Left renal pelvis (tissue), 4 donors: Measurements from ENCODE around the gene LARP4B. TPM values are rescaled to one million over a fixed set of nuclear protein-coding genes. Genes with fewer than 3 reads are reported as not detected.

ENCODE experiments used
- DNase-seq, 4 donors: peaks; one replicate each; pipeline ENCODE4 v3.0.0-alpha.2; 2013; ENCODE audit warnings: low read depth in 4 of 4, low spot score in 3 of 4
- polyA plus RNA-seq, 4 donors: library from polyadenylated mRNA; unstranded; fragments of 120-200 nt; gene quantifications; one replicate each; pipeline ENCODE4 v1.2.1, GENCODE V29; 2013; ENCODE audit not compliant: insufficient read length in 4 of 4

LARP4B gene
- polyA plus RNA-seq, 4 donors: 25.6 to 53.0 (median 44.6) TPM

DNA sequence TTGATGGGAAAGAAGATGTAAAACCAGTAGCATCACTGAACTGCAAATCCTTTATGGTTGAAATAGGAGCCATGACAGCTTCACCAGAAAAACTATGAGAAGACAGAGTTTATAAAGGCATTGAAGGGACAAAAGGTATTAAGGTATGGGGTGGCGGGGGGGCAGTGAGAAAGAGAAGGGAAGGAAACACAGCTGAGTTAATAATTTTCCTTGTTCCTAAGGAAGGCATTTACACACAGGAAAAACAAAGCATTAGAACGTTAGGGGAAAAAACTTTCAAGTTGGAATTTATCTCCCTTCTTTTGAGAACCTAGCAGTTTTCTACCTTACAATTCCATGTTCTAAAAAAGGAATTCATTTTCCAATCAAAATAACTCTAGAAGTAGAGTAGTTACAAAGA, 4.4 kb downstream of the LARP4B start:
- DNase-seq: no peak

- DNase-seq: no peak
These were observed 5.3 kb downstream of the LARP4B start for GRCh38 chr10:926075-926698.

DNA sequence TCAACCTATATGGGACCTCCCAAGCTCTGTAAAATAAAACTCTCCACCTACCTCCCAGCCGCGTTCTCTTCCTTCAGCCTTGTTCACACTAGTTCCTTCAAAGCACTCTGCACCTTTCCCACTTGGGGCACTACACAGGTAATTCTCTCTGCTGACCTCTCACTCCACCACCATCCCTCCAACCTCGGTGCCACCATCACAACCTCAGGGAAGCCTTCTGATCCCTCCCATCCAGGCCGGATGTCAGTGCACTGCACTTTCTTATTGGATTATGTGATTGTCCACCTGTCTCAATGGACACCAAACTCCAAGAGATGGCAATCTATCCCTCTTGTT, 7.0 kb downstream of the LARP4B start:
- no peak for DNase-seq

GRCh38 chr10:923844-924523, 7.5 kb downstream of the LARP4B start:
- no peak for DNase-seq

DNA sequence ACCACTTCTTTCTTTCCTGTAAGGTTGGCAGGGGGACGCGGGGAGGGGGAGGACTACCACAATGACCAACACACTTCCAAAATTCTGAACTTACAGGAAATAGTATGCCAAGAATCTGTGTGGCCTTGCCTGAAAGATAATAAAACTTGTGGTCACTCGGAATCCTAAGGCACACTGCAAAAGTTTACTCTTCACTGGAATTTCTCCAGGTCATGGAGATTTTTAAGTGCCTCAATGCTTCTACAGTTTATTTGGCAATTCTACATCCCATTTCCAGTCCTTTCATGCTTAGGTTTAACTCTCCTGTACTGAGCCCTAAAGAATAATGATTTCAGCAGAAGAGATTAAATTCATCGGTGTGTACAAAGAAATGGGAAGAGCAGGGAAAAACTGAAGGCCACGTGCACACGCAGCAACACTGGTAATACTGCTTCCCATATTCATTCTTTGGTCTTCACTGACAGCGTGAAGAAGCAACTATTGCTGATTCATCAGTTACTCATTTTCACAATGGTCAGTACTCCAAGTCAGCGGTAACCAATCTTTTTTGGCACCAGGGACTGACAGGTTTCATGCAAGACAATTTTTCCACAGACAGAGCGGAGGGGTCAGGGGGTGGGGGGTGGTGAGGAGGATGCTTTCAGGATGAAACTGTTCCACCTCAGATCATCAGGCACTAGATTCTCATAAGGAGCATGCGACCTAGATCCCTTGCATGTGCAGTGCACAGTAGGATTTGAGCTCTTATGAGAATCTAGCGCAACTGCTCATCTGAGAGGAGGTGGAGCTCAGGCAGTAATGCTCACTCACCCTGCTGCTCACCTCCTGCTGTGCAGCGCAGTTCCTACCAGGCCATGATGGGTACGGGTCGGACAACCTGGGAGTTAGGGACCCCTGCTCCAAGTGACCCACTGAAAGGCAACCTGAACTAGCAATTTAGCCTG, 9.8 kb downstream of the LARP4B start:
- no peak for DNase-seq

DNA sequence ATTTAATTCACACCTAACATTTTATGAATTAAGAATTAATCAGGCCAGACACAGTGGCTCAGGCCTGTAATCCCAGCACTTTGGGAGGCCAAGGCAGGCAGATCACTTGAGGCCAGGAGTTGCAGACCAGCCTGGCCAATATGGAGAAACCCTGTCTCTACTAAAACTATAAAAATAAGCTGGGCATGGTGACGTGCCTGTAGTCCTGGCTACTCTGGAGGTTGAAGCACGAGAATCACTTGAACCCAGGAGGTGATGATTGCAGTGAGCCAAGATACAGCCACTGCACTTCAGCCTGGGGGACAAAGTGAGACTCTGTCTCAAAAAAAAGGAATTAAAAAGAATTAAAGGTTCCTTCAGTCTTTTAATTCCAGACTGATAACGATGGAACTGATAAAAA, 11.1 kb downstream of the LARP4B start:
- DNase-seq: no peak

DNA sequence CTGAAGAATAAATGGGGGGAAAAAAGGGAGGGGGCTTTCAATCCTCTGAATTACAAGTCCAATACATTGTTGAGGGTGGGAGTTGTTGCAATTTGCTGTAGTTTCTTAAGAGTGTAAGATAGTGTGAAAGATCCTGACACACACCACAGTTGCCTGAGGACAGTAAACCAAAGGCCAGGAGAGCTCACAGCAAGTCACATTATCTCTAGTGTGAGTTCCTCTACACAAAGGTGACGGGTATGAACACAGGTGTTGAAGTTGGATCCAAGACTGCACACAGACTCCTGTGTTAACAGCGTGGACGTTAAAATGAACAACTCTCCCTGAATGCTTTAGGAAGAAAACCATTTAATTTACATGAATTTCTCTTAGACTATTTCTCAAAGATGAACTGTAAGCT, 12.0 kb downstream of the LARP4B start:
- DNase-seq: no peak

DNA sequence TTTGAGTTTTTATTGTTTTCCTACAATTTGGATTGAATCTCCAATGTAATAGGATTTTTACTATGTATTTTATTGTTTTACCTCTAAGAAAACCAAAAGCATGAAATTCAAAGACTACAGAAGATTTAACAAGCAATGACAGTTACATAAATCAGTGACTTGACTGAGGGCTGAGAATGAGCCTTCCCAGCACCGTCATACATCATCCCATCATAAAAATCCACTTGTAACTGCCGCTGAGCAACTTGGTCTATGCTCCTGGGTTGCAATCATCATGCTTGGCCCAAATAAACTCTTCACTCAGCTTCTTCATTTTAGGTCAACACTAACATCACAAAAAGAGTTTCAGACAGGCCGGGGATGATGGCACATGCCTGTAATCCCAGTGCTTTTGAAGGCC, 13.5 kb downstream of the LARP4B start:
- no peak for DNase-seq

GRCh38 chr10:917416-917720, 14.1 kb downstream of the LARP4B start:
- no peak for DNase-seq

GRCh38 chr10:916716-917415, 14.6 kb downstream of the LARP4B start:
- no peak for DNase-seq

DNA sequence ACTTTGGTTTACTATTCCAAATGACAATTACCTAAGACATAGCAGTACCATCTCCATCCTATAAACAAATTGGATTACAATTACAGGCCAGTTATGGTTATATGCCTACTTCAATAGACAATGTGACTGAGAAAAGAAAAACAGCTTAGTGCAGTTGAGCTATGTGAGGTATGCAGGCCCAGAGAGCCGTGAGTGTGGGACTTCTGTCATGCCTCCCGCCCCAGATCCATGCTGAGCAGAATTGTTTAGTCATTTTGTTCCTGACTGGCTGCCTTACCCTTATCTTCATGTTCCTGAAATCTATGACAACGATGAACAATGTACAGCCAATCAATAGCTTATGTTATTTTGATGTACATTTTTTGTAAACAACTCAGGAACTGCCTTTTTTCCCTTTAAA, 21.7 kb downstream of the LARP4B start:
- DNase-seq: no peak

GRCh38 chr10:905972-906371, 25.5 kb downstream of the LARP4B start:
- no peak for DNase-seq

DNA sequence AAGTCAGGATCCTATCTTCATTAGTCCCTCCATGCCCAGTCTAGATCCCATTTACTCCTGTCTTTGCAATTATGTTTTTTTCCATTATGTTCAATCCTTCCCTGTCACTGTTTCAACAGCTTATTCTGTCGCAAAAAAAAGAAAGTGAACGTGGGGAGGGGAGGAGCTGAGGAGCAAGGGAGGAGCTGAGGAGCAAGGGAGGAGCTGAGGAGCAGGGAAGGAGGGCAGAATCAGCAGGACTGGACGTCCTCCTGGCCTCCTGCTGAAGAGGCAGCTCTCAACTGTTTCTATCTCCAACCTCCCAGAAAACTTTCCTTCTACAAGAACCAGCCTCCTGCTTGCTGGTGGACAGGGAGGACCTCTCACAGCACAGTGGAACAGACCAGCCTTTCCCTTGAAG, 26.0 kb downstream of the LARP4B start:
- no peak for DNase-seq

- DNase-seq: no peak
These were observed 27.1 kb downstream of the LARP4B start for GRCh38 chr10:904403-904802.

DNA sequence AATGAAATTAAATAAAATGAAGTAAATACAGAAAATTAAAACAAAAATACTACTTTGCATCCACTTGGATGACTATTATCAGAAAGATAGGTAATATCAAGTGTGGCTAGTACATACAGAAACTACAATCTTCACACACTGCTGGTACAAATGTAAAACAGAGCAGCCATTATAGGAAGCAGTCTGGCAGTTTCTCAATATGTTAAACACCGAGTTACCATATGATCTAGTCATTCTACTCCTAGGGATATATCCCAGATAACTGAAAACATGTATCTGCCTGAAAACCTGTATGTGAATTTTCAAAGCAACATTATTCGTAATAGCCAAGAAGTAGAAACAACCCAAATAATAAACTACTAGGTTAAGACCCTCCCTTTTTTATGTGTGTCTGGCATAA, 33.4 kb downstream of the LARP4B start:
- DNase-seq: no peak

GRCh38 chr10:896982-897381, 34.5 kb downstream of the LARP4B start:
- no peak for DNase-seq

DNA sequence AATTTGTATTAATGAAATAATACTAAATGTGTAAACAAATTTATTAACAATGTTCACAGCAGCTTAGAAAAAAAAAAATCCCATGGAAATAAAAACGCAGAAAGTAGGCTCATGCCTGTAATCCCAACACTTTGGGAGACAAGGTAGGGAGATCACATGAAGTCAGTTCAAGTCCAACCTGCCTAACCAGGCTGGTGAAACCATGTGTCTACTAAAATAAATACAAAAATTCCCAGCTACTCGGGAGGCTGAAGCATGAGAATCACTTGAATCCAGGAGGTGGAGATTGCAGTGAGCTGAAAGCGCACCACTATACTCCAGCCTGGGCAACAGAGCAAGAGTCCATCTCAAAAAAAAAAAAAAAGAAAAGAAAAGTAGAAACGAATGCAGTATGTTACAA, 36.2 kb downstream of the LARP4B start:
- no peak for DNase-seq

- DNase-seq: no peak
These were observed 52.6 kb downstream of the LARP4B start for GRCh38 chr10:878895-879294.

DNA sequence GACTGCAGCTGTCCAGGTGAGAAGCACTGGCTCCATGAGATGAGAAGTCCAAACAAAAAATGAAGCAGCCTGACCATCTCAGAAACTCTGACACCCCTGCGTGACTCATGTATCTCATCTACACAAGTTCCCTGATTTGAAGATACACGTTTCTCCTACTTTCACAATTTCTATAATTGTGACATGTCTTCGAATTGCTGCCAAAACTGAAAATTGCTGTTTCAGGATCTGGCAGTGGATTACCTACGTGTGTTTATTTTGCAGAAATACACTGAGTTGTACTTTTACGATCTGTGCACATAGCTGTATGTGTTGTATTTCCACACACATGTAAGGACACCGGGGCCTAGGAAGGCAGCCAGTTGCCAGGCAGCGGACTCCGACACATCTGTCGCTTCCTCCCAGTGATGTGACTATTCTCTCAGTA, 53.2 kb downstream of the LARP4B start:
- no peak for DNase-seq

GRCh38 chr10:876438-876837, 55.1 kb downstream of the LARP4B start:
- no peak for DNase-seq

DNA sequence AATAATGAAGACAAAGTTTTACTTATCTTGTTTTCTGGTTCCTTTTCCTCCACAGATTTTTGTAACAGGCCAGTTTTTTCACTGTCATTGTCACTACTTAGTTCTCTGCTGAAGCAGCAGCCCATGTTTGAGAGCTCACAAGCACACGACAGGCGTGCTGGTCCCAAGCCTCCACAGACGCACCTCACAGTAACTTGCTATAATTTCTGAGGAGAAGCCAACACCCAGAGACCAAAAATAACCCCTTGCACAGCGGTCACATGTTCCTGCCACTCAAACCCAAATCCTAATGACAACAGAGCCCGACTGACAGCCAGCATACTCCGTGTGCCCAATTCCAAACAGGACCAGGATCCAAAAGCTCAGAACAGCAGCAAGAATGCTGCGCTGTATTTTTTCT, 58.5 kb downstream of the LARP4B start:
- no peak for DNase-seq
